ENCODE results near the gene TSKS.

DNA sequence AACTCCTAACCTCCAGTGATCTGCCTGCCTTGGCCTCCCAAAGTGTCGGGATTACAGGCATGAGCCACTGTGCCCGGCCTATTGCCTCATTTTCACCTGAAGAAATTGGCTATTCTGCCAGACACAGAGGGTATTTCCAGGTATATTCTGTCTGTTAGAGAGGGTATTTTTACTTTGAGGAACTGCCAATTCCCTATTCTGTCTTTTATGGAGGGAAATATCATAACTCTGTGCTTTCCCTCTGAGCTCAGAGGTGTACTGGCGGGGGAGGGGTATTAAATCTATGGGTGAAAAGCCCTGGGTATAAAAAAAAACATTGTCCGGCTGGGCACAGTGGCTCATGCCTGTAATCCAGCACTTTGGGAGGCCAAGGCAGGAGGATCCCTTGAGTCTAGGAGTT is 24.8 kb downstream of the TSKS start:
- no peak for TF ChIP-seq CTCF (conservative IDR thresholded peaks at IDR 0.05 in 1 of 2, IDR thresholded peaks at IDR 0.05 in 1 of 2; ENCODE audit: low read depth in 1 of 2, low read length in 2 of 2)
- TF ChIP-seq EZH2 (IDR thresholded peaks at IDR 0.05; ENCODE audit: low read length, missing control alignments) = no peak

Measured in fibroblast of lung (primary cell).